Measurements from ENCODE around the gene KIF24.
"Not testable (repeated sequence)": the region's sequence is repeated elsewhere in the genome, so short reads cannot be mapped to it uniquely, and the experiment has no call there.

Gene KIF24, protein sequence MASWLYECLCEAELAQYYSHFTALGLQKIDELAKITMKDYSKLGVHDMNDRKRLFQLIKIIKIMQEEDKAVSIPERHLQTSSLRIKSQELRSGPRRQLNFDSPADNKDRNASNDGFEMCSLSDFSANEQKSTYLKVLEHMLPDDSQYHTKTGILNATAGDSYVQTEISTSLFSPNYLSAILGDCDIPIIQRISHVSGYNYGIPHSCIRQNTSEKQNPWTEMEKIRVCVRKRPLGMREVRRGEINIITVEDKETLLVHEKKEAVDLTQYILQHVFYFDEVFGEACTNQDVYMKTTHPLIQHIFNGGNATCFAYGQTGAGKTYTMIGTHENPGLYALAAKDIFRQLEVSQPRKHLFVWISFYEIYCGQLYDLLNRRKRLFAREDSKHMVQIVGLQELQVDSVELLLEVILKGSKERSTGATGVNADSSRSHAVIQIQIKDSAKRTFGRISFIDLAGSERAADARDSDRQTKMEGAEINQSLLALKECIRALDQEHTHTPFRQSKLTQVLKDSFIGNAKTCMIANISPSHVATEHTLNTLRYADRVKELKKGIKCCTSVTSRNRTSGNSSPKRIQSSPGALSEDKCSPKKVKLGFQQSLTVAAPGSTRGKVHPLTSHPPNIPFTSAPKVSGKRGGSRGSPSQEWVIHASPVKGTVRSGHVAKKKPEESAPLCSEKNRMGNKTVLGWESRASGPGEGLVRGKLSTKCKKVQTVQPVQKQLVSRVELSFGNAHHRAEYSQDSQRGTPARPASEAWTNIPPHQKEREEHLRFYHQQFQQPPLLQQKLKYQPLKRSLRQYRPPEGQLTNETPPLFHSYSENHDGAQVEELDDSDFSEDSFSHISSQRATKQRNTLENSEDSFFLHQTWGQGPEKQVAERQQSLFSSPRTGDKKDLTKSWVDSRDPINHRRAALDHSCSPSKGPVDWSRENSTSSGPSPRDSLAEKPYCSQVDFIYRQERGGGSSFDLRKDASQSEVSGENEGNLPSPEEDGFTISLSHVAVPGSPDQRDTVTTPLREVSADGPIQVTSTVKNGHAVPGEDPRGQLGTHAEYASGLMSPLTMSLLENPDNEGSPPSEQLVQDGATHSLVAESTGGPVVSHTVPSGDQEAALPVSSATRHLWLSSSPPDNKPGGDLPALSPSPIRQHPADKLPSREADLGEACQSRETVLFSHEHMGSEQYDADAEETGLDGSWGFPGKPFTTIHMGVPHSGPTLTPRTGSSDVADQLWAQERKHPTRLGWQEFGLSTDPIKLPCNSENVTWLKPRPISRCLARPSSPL (N-terminal part only)

DNA sequence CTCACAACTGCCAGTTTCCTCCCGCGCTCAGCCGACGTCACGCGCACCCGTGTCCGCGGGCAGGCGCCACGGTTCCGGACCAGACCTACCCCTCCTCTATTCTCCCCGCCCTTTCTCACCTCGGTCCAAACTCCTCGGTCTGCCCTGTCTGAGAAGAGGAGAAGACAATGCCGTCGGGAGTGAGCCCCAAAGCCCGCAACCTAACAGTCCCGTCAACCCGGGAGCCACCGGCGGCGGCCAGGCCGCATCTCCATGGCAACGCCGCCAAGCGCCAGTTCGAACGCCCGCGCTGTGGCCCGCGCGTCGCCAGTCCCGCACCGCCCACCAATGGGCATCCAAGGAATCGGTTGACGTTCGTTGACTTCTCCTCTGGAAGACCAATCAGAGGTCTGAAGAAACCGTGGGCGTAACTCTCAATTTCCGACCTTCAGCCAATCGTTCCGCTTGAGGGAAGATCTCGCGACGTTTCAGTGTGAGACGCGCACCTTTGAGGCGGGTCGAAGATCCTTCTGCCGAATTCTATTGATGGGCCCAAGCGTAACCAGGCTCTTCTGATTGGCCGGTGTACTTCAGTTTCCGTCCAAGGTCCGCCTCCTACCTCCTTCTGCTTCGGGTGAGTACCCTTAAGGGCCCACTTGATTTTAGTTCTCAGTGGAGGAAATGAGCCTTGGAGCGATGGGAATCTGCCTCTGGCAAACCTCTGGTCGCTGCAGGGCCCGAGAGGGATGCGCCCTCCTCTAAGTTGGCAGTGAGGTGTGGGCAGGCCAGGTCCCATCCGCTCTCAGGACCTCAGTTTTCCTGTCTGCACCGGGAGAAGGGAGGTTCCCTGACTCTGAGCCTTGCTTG, at the start of gene KIF24, which contains the start of gene NUDT2:
Gene KIF24, minus strand, starts transcription at position 282 of the 846 bp plus-strand sequence. CDS start 17,922 bp downstream, outside the sequence.
Gene NUDT2, plus strand, starts transcription at position 583 of the 846 bp plus-strand sequence. CDS start 9,471 bp downstream, outside the sequence.
- FAIRE-seq (peak; percentile 76), DNase-seq (ENCODE audit: low spot score) (peak; percentile 98)

DNA sequence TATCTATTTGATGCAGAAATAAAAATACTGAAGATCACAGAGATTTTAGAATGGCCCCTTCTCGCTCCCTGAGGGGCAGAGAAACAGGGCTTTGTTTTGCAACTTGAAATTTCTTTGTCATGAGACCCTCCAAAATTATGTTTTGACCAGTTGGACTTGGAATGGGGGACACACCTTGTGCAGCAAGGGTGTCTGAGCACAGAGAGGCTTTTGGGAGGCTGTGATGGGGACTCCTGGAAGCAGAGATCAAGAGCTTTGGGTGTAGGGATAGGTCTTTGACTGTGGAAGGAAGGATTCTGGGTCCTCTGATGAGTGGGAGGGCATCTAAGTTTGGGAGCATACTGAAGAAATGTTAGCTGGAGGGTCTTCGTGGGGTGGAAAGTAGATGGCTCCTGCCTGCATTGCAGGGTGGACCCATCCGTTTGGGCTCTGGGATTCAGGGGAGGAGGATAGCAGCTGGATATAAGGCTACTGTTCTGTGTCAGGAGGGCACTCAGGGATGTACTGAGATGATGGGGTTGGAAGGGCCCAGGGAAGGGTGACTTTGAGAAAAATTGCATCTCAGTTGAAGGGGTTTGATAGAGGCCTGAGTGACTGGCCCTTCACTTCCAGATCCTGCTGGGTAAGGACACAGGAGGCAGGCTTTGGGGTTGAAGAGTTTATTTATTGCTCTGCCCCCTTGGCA, 49.5 kb upstream of the KIF24 start:
- DNase-seq (ENCODE audit: low spot score) (no peak), FAIRE-seq (no peak)

DNA sequence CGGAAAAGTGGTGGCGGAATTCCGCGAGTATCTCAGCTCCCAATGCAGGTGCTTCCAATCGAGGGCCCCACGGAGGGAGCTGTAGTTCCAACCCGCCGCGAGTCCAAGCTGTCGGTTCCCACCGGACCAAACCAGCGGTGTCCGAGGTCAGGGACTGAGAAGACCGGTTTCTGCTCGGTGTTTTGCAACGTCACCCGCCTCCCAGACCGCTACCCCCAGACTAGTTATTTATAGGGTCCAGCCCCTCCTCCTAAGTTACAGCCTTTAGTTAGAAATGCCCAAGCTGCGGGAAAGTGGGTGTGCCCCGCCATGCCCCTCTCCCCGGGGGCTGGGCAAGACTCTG, 48.3 kb upstream of the KIF24 start:
- DNase-seq (ENCODE audit: low spot score) (no peak), FAIRE-seq (no peak)

DNA sequence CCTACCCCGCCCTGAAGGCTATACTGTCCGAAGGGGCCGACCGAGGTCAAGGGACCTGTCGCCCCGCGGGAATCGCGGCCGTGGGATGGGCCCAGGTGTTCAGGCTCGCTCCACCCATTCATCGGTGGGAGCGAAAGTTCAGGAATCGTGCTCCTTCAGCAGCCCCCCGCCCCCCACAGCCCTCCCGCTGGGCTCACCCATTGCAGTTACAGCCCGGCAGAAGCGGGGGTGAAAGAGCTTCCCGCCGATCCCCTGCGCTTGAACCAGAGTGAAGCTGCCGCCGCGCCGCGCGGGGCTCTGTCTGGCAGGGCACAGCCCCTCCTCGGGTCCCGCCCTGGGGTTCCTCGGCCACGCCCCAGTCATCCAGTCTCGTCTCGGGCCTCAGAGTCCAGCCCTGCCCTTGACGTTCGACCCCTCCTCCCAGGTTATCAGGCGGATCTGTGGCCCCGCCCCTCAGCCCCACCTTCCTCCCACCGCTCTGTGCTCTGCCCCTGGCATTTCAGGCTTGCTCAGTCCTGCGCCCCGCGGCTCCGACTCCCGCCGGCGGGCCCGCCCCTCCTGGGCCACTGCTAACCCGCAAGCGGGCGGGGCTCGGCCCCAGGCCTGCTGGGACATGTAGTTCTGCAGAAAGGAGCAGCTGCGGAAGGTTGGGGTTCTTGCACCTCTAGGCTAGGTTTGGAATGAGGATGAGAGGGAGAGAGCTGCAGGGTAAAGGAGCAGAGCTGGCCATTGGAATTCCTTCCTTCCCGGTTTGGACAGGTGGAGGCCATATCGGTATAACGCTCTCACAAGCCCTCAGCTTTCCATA, 47.7 kb upstream of the KIF24 start, which contains the start of gene MYORG:
Gene MYORG, minus strand, starts transcription at position 303 of the 808 bp plus-strand sequence. CDS start 3,955 bp downstream, outside the sequence.
- FAIRE-seq = peak; percentile 97
- peak; percentile 100 for DNase-seq (ENCODE audit: low spot score)

DNA sequence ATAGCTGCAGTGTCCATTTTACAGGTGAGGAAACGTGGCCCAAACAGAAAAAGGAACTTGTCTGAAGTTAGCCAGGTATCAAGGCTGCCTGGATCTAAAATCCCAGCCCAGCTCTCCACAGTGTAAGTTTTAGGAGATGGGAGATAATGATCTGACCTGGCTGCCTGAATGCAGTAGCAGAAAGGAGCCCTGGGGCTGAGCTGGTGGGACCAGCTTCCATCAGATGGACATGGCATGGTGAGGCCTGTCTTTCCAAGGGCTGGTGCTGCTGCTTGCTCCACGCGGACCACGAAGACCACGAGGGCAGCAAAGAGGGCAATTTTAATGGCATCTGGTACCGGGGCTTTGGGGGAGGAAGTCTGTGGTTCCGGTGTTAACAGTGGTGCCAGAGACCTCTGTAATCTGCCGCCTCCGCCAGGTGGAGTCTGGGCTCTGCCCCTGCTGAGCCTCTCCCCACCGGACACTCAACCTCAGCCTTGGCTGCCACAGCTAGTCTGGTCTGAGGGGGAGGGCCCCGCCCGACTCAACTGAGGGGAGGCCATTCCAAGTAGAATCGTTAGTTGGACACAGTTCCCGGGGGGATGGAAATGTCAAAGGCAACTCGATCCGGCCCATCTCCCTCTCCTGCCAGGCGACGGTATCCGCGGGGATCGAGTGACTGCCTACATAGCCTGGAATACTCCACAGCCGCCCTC, 47.0 kb upstream of the KIF24 start:
- FAIRE-seq (peak; percentile 68), DNase-seq (ENCODE audit: low spot score) (peak; percentile 83)

DNA sequence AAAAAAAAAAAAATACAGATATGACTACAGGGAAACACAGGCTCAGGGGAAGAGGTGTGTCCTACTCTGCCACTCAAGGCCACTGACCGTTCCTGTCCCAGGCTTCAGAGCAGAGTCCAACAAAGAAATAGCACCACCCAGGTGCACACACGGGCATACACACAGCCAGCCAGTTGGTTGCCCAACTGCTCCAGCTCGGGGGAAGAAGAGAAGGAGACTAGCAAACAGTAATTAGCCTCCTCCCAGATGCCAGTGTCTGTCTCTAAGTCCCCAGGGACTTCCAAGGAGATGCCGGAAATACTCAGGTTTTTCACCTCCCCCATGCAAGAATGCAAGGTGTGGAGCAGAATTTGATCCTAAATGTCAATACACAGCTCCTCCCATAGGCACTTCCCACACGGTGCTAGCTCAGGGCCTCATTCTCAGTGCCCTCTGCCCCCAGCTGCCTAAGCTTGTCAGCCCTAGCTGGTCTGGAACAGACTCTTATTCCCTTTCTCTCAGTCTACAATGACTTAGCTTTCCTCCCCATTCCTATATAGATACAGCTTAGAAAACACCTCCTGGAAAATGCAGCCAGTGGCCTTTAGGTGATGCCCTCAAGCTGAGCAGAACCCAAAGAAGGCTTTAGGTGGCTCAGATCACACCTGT, 46.0 kb upstream of the KIF24 start:
- DNase-seq (ENCODE audit: low spot score) (peak; percentile 47), FAIRE-seq (peak; percentile 35)

DNA sequence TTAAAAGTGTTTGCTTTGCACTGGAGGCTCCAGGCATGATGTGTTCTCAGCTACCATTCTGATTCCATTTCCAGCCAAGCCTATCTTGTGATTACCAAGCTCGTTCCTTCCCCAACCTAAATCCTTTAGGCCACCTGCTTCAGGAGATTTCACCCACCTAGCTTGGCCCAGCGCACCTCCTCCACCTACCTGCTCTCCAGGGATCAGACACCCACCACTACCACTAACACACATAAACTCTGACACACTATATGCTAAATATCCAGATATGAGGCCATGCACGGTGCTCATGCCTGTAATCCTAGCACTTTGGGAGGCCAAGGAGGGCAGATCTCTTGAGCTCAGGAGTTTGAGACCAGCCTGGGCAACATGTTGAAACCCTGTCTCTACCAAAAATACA, 45.3 kb upstream of the KIF24 start:
- DNase-seq (ENCODE audit: low spot score) = no peak
- no peak for FAIRE-seq

DNA sequence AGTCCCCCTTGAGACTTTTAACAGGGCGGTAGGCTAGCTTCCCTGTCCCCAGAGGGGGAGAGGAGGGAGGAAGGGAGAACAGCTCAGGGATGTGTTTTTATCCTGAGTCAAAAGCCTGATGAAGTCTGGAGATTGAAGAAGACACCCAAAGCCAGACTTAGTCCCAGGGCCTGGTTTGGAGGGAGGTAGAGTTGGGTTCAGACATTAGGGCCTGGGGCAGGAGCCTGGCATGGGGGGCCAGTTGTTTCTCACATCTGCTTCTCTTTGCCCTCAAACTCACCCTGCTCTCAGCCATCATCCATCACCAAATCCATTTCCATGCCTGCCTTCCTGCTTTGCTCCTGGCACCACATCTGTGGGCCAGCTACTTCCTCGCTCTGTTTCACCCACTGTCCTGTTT, 44.7 kb upstream of the KIF24 start:
- FAIRE-seq (peak; percentile 65), DNase-seq (ENCODE audit: low spot score) (no peak)

DNA sequence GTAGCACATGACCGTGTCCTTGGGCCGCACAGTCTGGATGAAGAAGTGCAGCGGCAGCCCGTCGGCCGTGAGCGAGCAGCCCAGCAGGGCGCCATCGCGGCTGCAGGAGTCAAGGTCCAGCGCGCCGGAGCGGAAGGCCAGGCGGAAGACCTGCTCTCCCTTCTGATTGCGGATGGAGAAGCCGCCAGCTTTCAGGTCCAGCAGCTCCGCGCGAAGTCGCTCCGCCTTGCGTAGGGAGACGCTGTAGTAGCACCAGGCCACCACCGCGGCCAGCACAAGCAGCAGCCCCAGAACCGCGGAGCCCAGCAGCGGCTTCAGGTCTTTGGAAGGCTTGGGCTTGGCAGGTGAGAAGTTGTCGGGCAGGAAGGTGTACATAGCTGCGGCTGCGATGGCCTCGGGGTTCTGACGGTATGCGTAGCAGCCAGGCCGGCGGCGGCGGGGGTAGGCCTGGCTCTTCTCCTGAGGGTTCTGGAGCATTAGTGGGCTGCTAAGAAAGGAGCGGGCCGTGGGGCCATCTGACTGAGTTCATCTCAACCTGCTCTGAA, 43.5 kb upstream of the KIF24 start:
- DNase-seq (ENCODE audit: low spot score) (no peak), FAIRE-seq (no peak)

DNA sequence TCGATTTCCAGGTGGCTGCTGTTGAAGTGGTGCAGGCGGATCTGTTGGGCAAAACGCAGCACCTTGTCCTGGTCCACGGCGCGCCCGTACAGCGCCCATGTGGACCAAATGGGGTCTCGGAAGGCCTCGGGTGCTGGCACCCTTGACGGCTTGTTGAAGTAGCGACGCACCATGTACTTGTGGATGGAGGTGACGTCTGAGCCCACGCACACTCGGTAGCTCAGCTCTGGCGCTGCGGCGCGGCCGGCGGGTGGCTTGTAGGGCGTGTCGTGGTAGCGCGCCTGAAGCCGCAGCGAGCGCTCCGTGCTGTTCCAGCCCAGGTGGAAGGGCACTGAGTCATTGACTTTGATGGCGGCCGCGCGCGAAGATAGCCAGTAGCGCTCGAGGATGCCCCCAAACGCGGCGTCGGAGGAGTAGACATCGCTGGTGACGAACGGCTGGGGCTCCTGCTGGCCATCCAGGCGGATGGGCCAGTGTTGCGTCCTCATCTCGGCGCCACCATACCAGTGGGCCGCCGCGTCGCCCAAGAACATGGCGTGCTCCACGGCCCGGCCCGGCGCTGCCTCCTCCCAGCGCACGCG, 42.9 kb upstream of the KIF24 start:
- FAIRE-seq = no peak
- no peak for DNase-seq (ENCODE audit: low spot score)

DNA sequence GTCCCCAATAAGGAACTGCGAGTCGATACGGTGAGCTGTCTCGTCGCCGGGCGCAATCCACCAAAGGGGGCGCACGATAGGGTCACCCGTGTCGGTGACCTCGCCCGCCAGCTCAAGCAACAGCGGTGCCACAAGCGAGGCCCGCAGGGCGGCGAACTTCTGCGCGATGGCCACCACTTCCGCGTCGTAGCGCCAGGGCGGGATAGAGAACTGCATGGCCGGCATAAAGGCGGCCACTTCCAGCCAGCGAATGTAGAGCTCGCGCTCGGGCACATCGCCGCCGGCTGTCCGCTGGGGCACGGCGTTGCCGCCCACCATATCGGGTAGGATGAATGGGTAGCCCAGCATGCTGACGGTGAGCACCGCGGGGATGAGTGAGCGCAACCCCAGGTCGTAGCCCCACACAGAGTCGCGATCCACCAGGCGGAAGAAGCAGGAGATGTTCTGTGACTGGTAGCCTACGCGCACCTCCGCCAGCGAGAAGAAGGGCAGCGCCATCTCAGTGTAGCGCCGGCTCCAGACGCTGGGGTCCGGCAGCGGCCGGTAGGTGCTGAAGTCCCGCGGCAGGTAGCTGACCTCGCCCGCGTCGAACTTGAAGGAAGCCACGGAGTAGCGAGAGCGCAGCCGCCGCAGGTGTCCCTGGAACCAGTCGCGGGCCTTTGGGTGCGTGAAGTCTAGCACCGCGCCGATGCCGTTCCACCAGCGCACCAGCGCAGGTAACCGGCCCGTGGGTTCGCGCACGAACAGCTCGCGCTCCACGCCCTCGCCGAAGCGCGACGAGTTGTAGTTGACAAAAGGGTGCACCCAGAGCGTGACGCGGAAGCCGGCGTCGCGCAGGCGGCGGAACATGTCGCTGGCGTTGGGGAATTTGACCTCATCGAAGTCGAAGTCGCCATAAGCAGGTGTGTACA, 42.2 kb upstream of the KIF24 start:
- DNase-seq (ENCODE audit: low spot score) (no peak), FAIRE-seq (peak; percentile 67)

DNA sequence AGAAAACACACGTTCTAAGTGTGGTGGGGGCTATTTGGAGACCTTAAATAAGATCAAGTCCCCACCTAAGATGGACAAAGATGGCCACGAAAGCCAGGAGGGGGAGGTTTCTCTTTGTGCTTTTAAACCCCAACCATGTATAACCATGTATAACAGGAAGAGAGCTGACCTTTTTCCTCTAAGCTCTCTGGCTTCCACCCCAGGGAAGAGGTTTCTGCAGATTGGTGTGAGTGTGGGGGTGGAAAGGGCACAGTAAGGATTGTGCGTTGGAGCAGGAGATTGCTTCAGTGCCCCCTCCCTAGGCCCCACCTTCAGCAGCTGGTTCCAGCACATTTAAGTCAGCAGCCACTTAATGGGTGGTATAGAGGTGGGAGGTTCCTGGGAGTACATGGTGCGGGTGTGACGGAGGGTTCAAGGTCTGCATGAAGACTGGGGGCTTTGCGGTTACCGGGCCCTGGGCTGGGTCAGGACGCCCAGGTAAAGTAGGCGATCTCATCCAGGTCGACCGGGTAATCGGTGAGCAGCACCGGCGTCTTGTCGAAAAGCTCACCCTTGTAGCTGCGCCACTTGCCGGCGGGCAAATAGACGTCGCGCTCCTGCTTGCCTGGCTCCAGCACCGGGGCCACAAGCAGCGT, 41.4 kb upstream of the KIF24 start:
- FAIRE-seq (no peak), DNase-seq (ENCODE audit: low spot score) (no peak)

DNA sequence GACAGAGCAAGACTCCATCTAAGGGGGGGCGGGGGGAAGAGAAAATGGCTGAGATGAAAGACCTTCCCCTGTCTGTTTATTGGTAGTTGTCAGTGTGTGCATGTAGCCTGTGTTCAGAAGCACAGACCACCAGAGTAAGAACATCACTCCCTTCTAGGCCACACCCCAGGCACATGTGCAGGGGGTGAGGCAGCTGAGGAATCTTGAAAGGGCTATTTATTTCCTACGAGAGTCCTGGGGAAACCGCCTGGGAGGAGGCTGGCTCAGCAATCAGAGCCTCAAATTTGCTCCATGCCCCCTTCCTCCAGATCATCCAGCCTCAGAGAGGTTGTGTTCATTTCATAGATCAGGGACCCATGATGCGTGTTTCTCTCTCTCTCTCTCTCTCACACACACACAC, 40.6 kb upstream of the KIF24 start:
- FAIRE-seq (no peak), DNase-seq (ENCODE audit: low spot score) (no peak)

DNA sequence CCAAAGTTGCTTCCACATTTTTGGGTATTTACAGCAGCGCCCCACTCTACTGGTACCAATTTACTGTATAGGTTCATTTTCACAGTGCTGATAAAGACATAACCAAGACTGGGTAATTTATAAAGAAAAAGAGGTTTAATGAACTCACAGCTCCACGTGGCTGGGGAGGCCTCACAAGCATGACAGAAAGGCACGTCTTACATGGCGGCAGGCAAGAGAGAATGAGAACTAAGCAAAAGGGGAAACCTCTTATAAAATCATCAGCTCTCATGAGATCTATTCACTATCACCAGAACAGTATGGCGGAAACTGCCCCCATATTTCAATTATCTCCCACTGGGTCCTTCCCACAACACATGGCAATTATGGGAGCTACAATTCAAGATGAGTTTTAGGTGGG, 39.7 kb upstream of the KIF24 start:
- not testable (repeated sequence) for FAIRE-seq; DNase-seq (ENCODE audit: low spot score)

DNA sequence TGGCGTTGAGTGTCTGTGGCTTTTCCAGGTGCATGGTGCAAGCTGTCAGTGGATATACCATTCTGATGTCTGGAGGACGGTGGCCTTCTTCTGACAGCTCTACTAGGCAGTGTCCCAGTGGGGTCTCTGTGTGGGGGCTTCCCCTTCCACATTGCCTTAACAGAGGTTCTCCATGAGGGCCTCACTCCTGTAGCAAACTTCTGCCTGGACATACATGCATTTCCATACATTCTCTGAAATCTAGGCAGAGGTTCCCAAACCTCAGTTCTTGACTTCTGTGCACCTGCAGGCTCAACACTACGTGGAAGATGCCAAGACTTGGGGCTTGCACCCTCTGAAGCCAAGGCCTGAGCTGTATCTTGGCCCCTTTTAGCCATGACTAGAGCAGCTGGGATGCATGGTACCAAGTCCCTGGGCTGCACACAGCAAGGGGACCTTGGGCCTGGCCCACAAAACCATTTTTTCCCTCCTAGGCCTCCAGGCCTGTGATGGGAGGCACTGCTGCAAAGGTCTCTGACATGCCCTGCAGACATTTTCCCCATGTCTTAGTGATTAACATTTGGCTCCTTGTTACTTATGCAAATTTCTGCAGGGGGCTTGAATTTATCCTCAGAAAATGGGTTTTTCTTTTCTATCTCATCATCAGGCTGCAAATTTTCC, 38.8 kb upstream of the KIF24 start:
- DNase-seq (ENCODE audit: low spot score); FAIRE-seq: not testable (repeated sequence)

Measured in urothelium cell line (cell line).